DMS53 (cell line): ENCODE data around the gene ABCB6.
"Not testable (repeated sequence)": the region's sequence is repeated elsewhere in the genome, so short reads cannot be mapped to it uniquely, and the experiment has no call there.

ENCODE experiments used
- DNase-seq: peaks from one replicate; lab custom pipeline; 2025; lab: John Stamatoyannopoulos, UW

ABCB6 gene

GRCh38 chr2:219218732-219219701, at the start of gene ABCB6:
Gene ABCB6, minus strand, starts transcription at chr2:219218958. Its CDS starts 285 bp downstream, at chr2:219218673.
- peak; percentile 97 for DNase-seq

GRCh38 chr2:219268294-219268693, 49.5 kb upstream of the ABCB6 start:
- no peak for DNase-seq

GRCh38 chr2:219266886-219267285, 48.1 kb upstream of the ABCB6 start:
- no peak for DNase-seq

- DNase-seq = no peak
Measured at GRCh38 chr2:219266232-219266631, 47.5 kb upstream of the ABCB6 start.

DNA sequence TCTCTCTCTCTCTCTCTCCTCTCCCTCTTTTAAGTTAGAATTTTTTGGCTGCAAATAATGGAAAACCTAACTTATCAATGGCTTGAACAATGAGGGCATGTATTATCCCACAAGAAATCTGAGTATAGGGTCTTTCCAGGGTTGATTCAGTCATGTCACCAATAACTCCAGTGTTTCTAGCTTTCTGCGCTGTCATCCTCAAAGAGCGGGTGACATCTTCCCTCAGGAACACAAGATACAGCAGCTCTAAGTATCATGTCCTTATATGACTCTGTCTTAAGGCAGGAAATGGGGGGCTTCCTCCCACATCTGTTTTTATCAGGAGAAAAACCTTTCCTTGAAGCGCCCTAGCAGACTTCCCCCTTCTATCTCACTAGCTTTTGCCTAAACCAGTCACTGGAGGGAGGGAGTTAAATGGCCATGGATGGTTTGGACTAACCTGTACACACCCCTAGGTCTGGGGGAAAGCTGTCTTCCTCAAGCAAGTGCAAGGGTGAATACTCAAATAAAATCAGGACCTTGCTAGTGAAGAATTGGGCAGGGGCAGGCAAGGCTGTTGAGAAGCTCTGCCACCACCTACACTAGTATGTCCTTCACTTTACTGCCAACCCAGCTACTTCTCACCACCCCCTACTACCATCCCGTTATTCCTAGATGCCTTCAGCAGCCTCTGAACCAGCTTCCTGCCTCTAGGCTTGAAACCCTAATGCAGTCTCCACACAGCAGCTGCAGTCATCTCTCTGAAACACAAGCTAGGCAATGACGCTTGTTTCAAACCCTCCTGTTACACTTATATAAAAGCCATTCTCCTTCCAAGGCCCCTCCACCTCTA, 42.5 kb upstream of the ABCB6 start:
- DNase-seq = no peak

DNA sequence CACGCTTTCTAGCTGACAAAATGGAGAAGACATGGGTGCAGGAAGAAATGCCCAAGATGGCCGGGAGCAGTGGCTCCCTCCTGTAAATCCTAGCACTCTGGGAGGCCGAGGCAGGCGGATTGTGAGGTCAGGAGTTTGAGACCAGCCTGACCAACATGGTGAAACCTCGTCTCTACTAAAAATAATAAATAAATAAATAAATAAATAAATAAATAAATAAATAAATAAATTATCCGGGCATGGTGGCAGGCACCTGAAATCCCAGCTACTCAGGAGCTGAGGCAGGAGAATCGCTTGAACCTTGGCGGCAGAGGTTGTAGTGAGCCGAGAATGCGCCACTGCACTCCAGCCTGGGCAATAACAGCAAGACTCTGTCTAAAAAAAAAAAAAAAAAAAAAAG, 40.2 kb upstream of the ABCB6 start:
- DNase-seq = not testable (repeated sequence)

DNA sequence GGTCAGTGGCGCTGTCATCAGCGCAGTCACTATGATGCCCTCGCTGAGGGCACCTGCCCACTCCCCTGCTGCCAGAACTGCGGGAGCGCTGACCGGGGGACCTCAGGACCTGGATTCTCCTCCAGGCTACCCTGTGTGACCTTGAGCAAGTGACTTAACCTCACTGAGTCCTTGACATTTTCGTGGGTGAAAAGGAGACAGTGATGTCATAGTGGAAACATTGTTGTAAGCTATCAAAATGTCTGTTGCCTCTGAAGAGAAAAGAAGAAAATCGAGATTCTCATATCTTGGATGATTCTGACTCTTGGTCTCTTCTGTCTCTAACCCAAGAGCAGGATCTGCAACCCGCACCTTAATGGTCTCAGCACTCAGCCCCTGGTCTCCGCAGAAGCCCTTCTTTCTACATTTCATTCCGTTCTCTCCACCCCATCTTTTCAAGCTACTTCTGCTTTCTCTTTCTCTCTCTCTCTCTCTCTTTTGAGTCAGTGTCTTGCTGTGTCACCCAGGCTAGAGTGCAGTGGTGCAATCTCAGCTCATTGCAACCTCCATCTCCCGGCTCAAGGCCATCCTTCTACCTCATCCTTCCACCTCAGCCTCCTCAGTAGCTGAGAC, 35.9 kb upstream of the ABCB6 start:
- DNase-seq = peak; percentile 30

GRCh38 chr2:219253753-219254589, 35.2 kb upstream of the ABCB6 start, which contains the start of gene TUBA4A:
Gene TUBA4A, minus strand, starts transcription at chr2:219253918. Its CDS starts 60 bp downstream, at chr2:219253858.
- DNase-seq = peak; percentile 92

GRCh38 chr2:219252900-219253752, 34.4 kb upstream of the ABCB6 start, which contains the start of gene TUBA4B:
Gene TUBA4B, plus strand, starts transcription at chr2:219253243. Its CDS starts 165 bp downstream, at chr2:219253408.
- DNase-seq = peak; percentile 69

- DNase-seq = peak; percentile 61
Measured at GRCh38 chr2:219252570-219252899, 33.8 kb upstream of the ABCB6 start.

GRCh38 chr2:219252084-219252483, 33.3 kb upstream of the ABCB6 start:
- peak; percentile 58 for DNase-seq

DNA sequence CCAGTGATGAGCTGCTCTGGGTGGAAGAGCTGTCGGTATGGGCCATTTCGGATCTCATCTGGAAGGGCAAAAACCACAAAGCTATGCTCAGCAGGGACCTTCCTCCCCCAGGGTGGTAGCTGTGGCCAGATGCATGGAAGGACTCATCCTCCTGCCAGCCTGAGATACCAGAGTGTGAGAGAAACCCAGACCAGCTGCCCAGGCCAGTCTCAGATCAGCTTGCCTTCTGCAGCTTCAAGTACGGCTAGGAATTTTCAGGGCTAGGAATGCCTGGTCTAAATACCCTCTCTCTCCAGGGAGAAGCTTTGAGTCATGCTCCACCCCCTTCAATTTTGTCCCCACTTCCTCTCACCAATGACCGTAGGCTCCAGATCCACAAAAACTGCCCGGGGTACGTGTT, 32.9 kb upstream of the ABCB6 start:
- DNase-seq = no peak

GRCh38 chr2:219250049-219250781, 31.5 kb upstream of the ABCB6 start:
- DNase-seq = peak; percentile 56

GRCh38 chr2:219249203-219249980, 30.6 kb upstream of the ABCB6 start:
- DNase-seq = peak; percentile 97

GRCh38 chr2:219248845-219249202, 30.1 kb upstream of the ABCB6 start:
- no peak for DNase-seq

GRCh38 chr2:219247678-219248642, 29.2 kb upstream of the ABCB6 start:
- DNase-seq = peak; percentile 24

DNA sequence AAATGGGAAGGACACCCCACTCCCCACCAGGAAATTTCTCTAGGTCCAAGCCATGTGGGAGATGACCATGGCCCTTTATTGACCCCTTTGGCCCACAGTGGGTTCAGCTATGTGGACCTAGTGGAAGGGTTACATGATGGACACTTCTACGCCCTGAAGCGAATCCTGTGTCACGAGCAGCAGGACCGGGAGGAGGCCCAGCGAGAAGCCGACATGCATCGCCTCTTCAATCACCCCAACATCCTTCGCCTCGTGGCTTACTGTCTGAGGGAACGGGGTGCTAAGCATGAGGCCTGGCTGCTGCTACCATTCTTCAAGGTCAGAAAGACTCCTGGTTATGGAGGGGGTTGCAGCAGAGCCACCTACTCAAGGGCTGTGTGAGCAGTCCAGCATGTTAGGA, 27.8 kb upstream of the ABCB6 start:
- DNase-seq = no peak

DNA sequence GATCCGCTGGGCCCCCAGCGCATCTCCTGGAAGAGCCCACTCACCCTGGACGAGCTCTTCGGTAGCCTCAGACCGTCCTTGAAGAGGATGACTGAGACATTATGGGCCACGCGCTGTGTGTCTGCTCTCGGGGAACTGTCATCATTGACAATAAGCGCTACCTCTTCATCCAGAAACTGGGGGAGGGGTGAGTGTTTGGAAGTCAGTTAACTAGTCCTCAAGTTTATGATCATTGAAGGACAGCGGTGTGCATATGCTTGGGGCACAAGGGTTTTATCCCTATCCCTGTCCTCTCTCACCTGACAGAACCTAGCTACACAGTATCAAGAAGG, 27.1 kb upstream of the ABCB6 start:
- DNase-seq = peak; percentile 48
